Gastroesophageal sphincter (tissue), 4 donors: ENCODE measurements around the gene XPOT. TPM values are rescaled to one million over a fixed set of nuclear protein-coding genes. Genes with fewer than 3 reads are reported as not detected.

Experiments
- ATAC-seq: fragments of 150-250 bp; one replicate; pipeline ENCODE4 v1.9.1; 2016; ENCODE audit warnings: mild to moderate bottlenecking, moderate library complexity
- H3K27ac ChIP-seq, 4 donors: fragments of 200-600 bp; sonication (generic) in 3 of 4; 1 replicate in 3 of 4; 2 replicates in 1 of 4; pipeline ENCODE4 v1.5.1; 2016 to 2019
- H3K27me3 ChIP-seq: fragments of 200-600 bp; sonication (generic); one replicate; pipeline ENCODE4 v1.5.1; 2019
- H3K36me3 ChIP-seq, 2 donors: fragments of 200-600 bp; sonication (generic); one replicate each; pipeline ENCODE4 v1.5.1; 2019; ENCODE audit warnings: control low read depth in 1 of 2
- H3K4me1 ChIP-seq, 3 donors: fragments of 200-600 bp; sonication (generic); 1 replicate in 2 of 3; 2 replicates in 1 of 3; pipeline ENCODE4 v1.5.1; 2016 to 2019; ENCODE audit warnings: control low read depth in 2 of 3
- H3K4me3 ChIP-seq, 2 donors: fragments of 200-600 bp; sonication (generic); one replicate each; pipeline ENCODE4 v1.5.1; 2019; ENCODE audit warnings: mild to moderate bottlenecking in 1 of 2, moderate library complexity in 1 of 2
- H3K9me3 ChIP-seq, 3 donors: fragments of 200-600 bp; sonication (generic); one replicate each; pipeline ENCODE4 v1.5.1; 2017 to 2019; ENCODE audit warnings: control low read depth in 2 of 3
- EP300 ChIP-seq: sonication (generic); formaldehyde crosslinking; IDR thresholded peaks from one replicate; pipeline ENCODE4 v1.6.1; 2017; ENCODE audit warnings: antibody characterized with exemption, mild to moderate bottlenecking
- POLR2A ChIP-seq, 2 donors: fragments of 450-650 bp; IDR thresholded peaks; one replicate each; pipeline ENCODE4 v1.6.1; 2017; ENCODE audit warnings: antibody characterized with exemption in 2 of 2, mild to moderate bottlenecking in 2 of 2, moderate library complexity in 1 of 2
- POLR2AphosphoS5 ChIP-seq: sonication (generic); formaldehyde crosslinking; IDR thresholded peaks from one replicate; pipeline ENCODE4 v1.6.1; 2017; ENCODE audit warnings: antibody characterized with exemption
- WGBS, 2 donors: methylation state at CpG; one replicate each; pipeline ENCODE4 v1.1.5; 2018; ENCODE audit warnings: low coverage in 1 of 2; 5-methylcytosine and 5-hydroxymethylcytosine counted together
- small RNA-seq, 4 donors: library from RNA; depleted of rRNA; stranded (forward); fragments of <200 nt; gene quantifications; one replicate each; pipeline ENCODE3, GENCODE V24; 2016
- total RNA-seq, 4 donors: library from RNA; depleted of rRNA; stranded (reverse); fragments of >200 nt; gene quantifications; one replicate each; pipeline ENCODE4 v1.1.0, GENCODE V29; 2016
- TF ChIP-seq, protein P1 (sequence below), 4 experiments: fragments of 200-600 bp in 2 of 4; fragments of 450-650 bp in 2 of 4; sonication (generic) in 1 of 4; IDR thresholded peaks; one replicate each; pipeline ENCODE4 v1.5.1; 2017 to 2019; ENCODE audit warnings: antibody characterized with exemption in 4 of 4, mild to moderate bottlenecking in 2 of 4, moderate library complexity in 2 of 4

The XPOT gene
- total RNA-seq, 4 donors from 2014 or later: 26.4 to 37.2 (median 32.5) TPM

DNA sequence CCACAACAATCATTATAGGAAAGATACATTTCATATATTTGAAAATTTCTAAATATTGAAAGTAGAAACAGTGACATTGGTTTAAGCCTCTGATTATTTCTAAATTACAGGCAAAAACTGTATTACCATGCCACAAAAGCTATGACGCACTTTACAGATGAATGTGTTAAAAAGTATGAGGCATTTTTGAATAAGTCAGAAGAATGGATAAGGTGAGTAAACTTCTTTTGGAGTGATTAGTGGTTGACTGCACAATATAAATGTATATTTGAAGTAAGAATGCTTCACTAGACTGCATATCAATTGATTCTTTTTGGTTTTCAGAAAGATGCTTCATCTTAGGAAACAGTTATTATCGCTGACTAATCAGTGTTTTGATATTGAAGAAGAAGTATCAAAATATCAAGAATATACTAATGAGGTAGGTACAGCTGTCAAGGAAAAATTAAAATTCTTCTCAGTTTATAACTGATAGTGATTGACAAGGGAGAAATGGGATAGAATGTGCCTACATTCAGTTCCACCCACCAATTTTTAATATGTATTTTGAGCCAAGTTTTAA, 92.7 kb downstream of the XPOT start:
- Histone ChIP-seq H3K9me3 (no peaks in the 10 kb centered on the region), H3K27me3 (no peaks in the 10 kb centered on the region), H3K4me1 (no peaks in the 10 kb centered on the region), H3K4me3 (no peak overlapping the region), H3K27ac (no peak overlapping the region), H3K36me3 (peaks cover 0 to 100% of the 10 kb centered on the region in 2 donors)
- WGBS, 2 donors: 97 to 100% methylated on average over 2 of the region's 2 CpGs
- no peak for TF ChIP-seq POLR2A (IDR thresholded peaks at IDR 0.05)
- no peak for TF ChIP-seq POLR2AphosphoS5
- TF ChIP-seq EP300: no peak
- TF ChIP-seq, protein P1, sequence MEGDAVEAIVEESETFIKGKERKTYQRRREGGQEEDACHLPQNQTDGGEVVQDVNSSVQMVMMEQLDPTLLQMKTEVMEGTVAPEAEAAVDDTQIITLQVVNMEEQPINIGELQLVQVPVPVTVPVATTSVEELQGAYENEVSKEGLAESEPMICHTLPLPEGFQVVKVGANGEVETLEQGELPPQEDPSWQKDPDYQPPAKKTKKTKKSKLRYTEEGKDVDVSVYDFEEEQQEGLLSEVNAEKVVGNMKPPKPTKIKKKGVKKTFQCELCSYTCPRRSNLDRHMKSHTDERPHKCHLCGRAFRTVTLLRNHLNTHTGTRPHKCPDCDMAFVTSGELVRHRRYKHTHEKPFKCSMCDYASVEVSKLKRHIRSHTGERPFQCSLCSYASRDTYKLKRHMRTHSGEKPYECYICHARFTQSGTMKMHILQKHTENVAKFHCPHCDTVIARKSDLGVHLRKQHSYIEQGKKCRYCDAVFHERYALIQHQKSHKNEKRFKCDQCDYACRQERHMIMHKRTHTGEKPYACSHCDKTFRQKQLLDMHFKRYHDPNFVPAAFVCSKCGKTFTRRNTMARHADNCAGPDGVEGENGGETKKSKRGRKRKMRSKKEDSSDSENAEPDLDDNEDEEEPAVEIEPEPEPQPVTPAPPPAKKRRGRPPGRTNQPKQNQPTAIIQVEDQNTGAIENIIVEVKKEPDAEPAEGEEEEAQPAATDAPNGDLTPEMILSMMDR (IDR thresholded peaks at IDR 0.05): no peak
- no peak for ATAC-seq

DNA sequence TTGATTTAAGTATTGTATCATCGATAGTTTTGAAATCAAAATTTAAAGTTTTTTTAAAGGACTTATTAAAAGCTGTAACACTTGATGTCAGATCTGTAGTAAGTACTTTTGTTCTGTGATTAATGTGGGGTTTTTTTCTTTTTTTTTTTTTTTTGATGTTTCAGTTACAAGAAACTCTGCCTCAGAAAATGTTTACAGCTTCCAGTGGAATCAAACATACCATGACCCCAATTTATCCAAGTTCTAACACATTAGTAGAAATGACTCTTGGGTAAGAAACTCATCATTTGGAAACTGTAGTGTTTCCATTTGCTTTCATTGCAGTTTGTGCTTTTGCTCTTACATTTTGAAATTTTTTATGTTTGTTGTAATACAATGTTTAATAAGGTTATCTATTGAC, 93.3 kb downstream of the XPOT start:
- Histone ChIP-seq H3K4me1 (no peaks in the 10 kb centered on the region), H3K27me3 (no peaks in the 10 kb centered on the region), H3K4me3 (no peak overlapping the region), H3K27ac (no peak overlapping the region), H3K36me3 (peaks cover 0 to 100% of the 10 kb centered on the region in 2 donors), H3K9me3 (no peaks in the 10 kb centered on the region)
- 78 to 92% methylated on average over 1 of the region's 1 CpG for WGBS, 2 donors
- ATAC-seq: no peak
- TF ChIP-seq EP300: no peak
- TF ChIP-seq, protein P1 (IDR thresholded peaks at IDR 0.05): no peak
- TF ChIP-seq POLR2AphosphoS5: no peak
- no peak for TF ChIP-seq POLR2A (IDR thresholded peaks at IDR 0.05)

DNA sequence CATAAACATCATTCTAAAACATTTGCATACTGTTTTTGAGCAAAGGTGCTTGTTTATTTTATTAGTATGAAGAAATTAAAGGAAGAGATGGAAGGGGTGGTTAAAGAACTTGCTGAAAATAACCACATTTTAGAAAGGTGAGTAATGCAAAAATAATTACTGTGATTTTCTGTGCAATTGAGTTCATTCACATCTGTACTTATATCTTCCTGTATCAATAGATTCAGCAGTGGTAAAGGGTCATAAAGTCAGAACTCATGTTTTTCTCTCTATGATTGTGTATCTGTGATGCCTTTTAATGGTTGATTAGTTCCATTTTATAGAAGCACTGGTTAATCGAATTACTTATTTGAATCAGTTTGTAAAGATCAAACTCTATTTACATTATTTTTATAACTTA, 93.7 kb downstream of the XPOT start:
- ATAC-seq: no peak
- peaks cover 0 to 96% of the 10 kb centered on the region in 2 donors for H3K36me3 ChIP-seq
- no peaks in the 10 kb centered on the region for H3K9me3 ChIP-seq
- TF ChIP-seq POLR2AphosphoS5 (no peak), EP300 (no peak), POLR2A (IDR thresholded peaks at IDR 0.05) (no peak)
- TF ChIP-seq, protein P1 (IDR thresholded peaks at IDR 0.05): no peak
- no peaks in the 10 kb centered on the region for H3K27me3 ChIP-seq
- H3K4me1 ChIP-seq: no peaks in the 10 kb centered on the region
- WGBS, 2 donors: 80 to 89% methylated on average over 1 of the region's 1 CpG
- H3K27ac ChIP-seq: no peak overlapping the region
- H3K4me3 ChIP-seq: no peak overlapping the region

DNA sequence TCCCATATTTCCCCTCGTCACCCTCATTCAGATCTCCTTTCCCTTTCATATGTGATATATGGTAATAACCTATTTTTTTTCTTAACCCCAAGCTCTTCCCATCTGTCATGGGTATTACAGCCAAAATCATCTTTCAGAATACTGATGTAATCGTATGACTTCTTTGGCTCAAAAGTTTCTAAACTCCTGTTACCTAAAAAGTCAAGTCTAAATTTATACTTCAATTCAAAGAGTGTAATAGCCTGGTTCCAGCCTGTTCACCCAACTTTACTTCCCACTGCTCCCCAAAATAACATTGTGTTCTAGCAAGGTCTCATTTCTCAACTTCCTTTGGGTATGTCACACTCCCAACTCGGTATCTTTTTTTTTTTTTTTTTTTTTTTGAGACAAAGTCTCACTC, 96.2 kb downstream of the XPOT start:
- Histone ChIP-seq H3K4me3 (no peak overlapping the region), H3K36me3 (peaks cover 0 to 71% of the 10 kb centered on the region in 2 donors), H3K27ac (no peak overlapping the region), H3K9me3 (no peaks in the 10 kb centered on the region), H3K27me3 (no peaks in the 10 kb centered on the region), H3K4me1 (no peaks in the 10 kb centered on the region)
- no peak for ATAC-seq
- no peak for TF ChIP-seq POLR2A (IDR thresholded peaks at IDR 0.05)
- TF ChIP-seq, protein P1 (IDR thresholded peaks at IDR 0.05): no peak
- TF ChIP-seq POLR2AphosphoS5: no peak
- TF ChIP-seq EP300: no peak
- WGBS, 2 donors: 61 to 80% methylated on average over 2 to 3 of the region's 3 CpGs

Small RNA genes within 50 kb of the gene (small RNA-seq; reads per million reads assigned to genes)
- gene RF01210: 0 reads per million in 4 donors

Other genes with a start within 250 kb of the XPOT start
- 1 to 10 TPM; 2.4 to 6.7 (median 5.9) TPM for gene KICS2, start 182.1 kb upstream of the XPOT start, total RNA-seq
- not detected for gene C12orf56, start 13.6 kb upstream of the XPOT start, total RNA-seq
- gene TBK1, start 47.7 kb downstream of the XPOT start, total RNA-seq: 10 to 100 TPM; 22.6 to 38.4 (median 32.1) TPM
- 100 to 1,000 TPM; 149 to 332 (median 182) TPM for gene RASSF3, start 206.1 kb downstream of the XPOT start, total RNA-seq